Measurements from ENCODE around the gene PCP4L1.
"Not testable (repeated sequence)": the region's sequence is repeated elsewhere in the genome, so short reads cannot be mapped to it uniquely, and the experiment has no call there.

PCP4L1 gene

DNA sequence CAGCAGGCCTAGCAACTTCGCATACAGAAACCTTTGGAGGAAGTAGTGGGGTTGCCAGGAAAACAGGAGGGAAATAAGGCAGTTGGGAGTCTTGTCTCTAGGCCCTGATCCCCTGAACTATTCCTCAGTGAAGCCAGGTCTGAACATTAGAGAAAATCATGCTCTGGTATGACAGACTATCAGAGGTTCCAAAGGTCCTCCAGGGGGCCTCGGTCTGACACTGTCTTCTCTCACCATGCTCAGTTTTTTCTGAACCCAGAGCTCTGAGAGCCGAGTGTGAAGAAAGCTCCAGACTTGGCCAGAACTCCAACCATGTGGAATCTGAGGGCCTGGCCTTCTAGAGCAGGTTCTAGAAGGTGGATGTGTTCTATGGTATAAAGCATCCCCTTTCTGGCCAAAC, 28.6 kb upstream of the PCP4L1 start:
- no peak for DNase-seq

DNA sequence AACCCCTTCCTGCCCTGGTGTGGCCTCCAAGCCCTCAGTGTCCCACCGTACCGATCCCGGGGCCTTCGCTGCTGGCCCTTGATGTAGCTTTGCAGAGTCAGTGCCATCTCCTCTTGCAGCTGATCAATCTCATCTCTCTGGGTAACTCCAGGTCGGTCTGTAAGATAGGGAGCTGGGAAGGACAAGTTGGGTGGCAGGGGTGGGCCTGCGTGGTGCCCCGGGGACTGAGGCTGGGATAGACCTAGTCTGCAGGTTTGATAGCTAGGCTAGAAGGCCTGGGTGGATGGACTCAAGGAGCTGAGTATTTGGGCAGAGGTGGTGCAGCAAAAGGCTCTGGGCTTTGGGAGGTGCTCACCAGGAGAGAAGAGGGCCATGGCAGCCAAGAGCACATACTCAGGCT, 27.8 kb upstream of the PCP4L1 start:
- DNase-seq: no peak

- DNase-seq: no peak
Measured at GRCh38 chr1:161233102-161233501, 25.4 kb upstream of the PCP4L1 start.

DNA sequence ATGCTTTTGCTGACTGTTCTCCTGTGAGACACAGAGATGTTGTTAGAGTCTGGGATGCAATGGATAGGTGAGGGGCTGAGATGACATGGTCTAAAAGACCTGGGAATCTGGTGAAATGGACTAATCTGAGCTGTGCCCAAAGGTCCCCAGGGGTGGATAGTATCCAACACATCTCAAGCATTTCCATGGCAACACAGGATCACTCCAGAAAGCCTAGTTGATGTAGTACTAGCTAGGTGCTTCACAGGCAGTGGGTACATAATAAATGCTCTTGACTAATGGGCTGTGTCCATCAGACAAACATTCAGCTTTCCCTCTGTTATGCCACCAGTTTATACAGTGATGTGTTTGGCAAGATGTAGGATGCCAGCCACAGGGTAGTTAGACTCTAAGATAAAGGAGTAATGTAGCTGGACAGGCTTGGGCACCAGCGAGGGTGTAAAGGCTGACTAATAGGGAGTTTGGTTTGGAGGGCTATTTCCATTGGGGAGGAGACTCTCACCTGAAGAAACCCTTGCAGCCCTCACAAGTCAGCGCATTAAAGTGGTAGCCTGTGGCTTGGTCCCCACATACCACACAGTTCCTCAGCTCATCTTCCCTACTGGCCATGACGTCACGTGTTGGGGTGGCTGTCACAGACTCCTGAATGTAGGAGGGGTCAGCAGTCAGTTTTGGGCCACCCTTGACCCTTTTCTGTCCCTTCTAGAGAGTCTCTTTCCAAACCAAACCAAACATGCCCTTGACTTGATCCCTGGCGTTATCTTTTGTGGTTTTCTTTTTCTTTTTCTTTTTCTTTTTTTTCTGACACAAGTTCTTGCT, 22.4 kb upstream of the PCP4L1 start:
- no peak for DNase-seq

- no peak for DNase-seq
Measured at GRCh38 chr1:161238039-161238473, 20.5 kb upstream of the PCP4L1 start, which contains the start of gene NR1I3. NR1I3 (minus strand) TSS chr1:161238203; CDS start chr1:161236565, 1,638 bp downstream.

GRCh38 chr1:161241682-161242081, 16.9 kb upstream of the PCP4L1 start:
- DNase-seq: no peak

- DNase-seq: no peak
Measured at GRCh38 chr1:161242313-161242712, 16.2 kb upstream of the PCP4L1 start.

DNA sequence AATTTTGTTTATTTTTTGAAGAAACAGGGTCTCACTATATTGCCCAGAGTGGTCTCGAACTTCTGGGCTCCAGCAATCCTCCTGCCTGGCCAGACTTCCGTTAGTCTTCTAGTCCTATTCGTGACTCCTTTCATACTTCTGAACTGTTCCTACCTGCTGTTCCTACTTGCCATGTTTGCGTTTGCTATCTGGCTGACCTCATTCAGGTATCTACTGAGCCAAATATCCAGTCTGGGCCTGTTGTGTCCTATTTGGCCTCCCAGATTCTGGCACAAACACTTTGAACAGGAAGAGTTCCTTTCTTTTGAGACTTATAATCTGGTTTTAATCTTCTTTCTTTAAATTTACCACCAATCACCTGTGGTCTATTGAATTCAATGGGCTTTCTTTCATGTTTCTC, 13.7 kb upstream of the PCP4L1 start:
- no peak for DNase-seq

DNA sequence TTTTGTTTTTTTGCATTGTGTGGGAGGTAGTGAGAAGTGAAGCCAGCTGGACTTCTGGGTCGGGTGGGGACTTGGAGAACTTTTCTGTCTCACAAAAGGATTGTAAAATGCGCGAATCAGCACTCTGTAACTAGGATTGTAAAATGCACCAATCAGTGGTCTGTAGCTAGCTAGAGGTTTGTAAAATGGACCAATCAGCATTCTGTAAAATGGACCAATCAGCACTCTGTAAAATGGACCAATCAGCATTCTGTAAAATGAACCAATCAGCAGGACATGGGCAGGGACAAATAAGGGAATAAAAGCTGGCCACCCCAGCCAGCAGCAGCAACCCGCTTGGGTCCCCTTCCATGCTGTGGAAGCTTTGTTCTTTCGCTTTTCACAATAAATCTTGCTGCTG, 8.4 kb upstream of the PCP4L1 start:
- DNase-seq: not testable (repeated sequence)

DNA sequence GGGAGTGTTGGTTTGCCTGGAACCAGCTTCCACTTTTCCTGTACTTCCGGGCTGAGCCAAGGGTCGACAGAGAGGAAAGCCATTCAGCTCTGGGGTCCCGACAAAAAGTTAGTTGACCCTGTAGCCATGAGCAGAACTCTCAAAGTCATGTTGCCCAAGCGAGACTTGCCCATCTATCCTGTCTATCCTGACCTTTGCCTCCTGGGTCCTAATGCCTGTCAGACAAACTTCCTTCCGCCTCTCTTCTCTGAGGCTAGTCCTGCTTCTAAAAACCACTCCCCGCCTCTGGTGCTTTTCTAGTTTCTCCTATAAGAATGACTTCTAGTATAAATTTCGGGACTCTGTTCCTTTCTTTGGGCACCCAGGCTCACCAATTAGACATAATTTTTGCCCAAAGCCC, 7.7 kb upstream of the PCP4L1 start:
- no peak for DNase-seq

DNA sequence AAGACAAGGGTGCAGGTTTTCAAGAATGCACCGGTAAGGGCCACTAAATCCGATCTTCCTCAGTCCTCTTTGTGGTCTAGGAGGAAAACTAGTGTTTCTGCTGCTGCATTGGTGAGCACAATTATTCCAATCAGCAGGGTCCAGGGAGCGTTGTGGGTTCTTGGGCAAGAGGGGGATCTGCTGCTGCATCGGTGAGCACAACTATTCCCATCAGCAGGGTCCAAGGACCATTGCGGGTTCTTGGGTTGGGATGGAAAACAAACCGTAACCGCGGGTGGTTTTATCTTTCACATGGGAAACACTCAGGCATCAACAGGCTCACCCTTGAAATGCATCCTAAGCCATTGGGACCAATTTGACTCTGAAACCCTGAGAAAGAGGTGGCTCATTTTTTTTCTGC, 7.0 kb upstream of the PCP4L1 start:
- DNase-seq: no peak

- not testable (repeated sequence) for DNase-seq
Measured at GRCh38 chr1:161255302-161255701, 3.2 kb upstream of the PCP4L1 start.

GRCh38 chr1:161255955-161256520, 2.5 kb upstream of the PCP4L1 start:
- DNase-seq: not testable (repeated sequence)

DNA sequence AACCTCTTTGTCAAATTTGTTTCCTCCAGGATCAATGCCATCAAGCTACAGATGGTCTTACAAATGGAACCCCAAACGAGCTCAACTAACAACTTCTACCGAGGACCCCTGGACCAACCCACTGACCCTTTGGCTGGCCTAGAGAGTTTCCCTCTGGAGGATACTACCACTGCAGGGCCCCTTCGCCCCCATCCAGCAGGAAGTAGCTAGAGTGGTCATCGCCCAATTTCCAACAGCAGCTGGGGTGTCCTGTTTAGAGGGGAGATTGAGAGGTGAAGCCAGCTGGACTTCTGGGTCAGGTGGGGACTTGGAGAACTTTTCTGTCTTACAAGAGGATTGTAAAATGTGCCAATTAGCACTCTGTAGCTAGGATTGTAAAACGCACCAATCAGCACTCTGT, 1.4 kb upstream of the PCP4L1 start:
- not testable (repeated sequence) for DNase-seq

GRCh38 chr1:161259345-161259702, 779 bp downstream of the PCP4L1 start:
- no peak for DNase-seq

- DNase-seq: no peak
Measured at GRCh38 chr1:161259765-161260164, 1.2 kb downstream of the PCP4L1 start.

- DNase-seq: no peak
Measured at GRCh38 chr1:161260376-161261260, 2.1 kb downstream of the PCP4L1 start.

DNA sequence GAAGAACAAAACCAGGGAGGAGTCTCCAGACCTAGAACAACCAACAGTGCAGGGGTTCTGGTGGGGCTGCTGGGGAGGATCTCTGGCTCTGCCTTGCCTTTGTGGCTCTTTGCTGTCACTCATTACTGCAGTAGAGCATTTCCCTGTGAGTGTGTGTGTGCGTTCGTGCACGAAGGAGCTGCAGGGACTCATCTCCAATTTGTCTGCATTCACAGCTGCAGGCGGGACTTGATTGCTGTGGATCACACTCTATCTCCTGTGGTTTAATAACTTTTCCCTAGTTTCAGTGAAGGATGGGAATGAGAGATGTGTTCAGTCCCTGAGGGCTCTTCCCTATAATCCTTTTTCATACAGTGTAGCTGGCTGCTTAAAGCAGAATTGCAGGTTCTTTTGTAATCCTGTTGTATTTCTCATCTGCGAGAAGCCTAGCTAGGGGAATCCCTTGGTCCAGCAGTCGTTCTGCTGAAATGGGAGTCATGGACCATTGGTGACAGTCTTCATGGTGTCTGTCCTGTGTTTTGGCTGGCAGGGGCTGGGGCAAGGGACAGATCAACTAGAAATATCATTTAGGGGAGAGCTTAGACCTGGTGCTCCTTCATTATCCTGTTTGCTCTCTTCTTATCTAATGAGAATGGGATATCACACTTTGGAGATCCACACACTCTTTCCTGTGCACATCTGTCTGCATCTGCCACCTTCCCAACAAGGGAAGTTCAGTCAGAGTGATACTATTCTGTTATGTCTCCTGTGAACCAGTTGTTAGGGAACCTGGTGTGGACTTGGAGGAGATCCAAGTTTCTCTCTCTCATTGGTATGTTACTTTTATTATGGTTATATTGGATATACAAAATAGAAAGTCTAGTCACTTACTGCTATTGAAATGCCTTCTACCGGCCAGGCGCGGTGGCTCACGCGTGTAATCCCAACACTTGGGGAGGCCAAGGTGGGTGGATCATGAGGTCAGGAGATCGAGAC, 3.0 kb downstream of the PCP4L1 start:
- no peak for DNase-seq

DNA sequence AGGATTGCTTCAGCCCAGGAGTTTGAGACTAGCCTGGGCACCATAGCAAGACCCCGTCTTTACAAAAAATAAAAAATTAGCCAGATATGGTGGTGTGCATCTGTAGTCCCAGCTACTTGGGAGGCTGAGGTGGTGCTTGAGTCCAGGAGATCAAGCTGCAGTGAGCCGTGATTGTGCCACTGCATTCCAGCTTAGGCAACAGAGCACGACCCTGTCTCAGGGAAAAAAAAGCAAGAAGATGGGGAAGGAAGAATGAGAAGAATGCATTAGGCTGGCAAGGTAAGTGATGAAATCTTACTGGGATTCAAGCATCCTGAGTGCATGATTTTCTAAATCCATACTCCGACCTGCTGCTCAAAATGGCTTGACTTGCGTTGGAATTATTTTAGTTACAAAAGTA, 6.8 kb downstream of the PCP4L1 start:
- no peak for DNase-seq

DNA sequence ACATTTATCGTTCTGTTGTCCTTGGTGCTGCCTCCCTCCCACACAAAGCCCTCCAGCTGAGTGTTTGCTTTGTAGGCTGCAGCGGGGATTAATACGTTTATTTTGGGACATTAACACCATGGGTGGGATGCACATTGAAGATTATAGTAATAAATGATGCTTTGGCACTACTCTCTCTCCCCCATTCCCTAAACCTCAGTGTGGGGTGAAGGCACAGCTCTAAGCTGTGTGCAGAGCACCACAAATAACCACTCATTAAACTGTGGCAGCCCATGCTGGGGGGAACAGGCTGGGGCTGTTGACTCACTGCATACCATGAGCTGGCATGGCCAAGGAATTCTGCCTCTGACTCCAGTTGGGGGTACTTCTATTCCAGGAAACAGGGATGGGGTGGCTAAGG, 7.7 kb downstream of the PCP4L1 start:
- DNase-seq: no peak

GRCh38 chr1:161266836-161267235, 8.3 kb downstream of the PCP4L1 start:
- DNase-seq: no peak

- DNase-seq: no peak
Measured at GRCh38 chr1:161267321-161267720, 8.8 kb downstream of the PCP4L1 start.
